ENCODE results near the gene RANBP10. TPM values are rescaled to one million over a fixed set of nuclear protein-coding genes. Genes with fewer than 3 reads are reported as not detected.

Gene RANBP10
- total RNA-seq, 1 experiment from 2014 or later: 15.6 TPM

- Histone ChIP-seq H3K27me3 (ENCODE audit: insufficient read depth, low read length) (no peaks in the 10 kb centered on the region), H2BK20ac (ENCODE audit: low read depth, low read length, poor library complexity, severe bottlenecking) (no peak overlapping the region), H3K4me1 (ENCODE audit: insufficient read depth, low read length) (no peaks in the 10 kb centered on the region), H3K4me2 (ENCODE audit: insufficient read depth, insufficient read length, low read length) (no peak overlapping the region), H2AFZ (ENCODE audit: low read length) (no peak overlapping the region), H3K14ac (ENCODE audit: insufficient read depth, low read length) (no peak overlapping the region), H2BK5ac (ENCODE audit: insufficient read length, low read length) (no peak overlapping the region), H3K9me3 (ENCODE audit: control insufficient read depth, low read depth, low read length) (no peaks in the 10 kb centered on the region), H3K56ac (ENCODE audit: insufficient read length, low read depth, low read length) (no peak overlapping the region), H3T11ph (ENCODE audit: low read length) (no peak overlapping the region), H3K27ac (ENCODE audit: insufficient read length, low read depth, low read length) (no peak overlapping the region), H3K18ac (ENCODE audit: insufficient read length, low read depth, low read length) (no peak overlapping the region), H2AK5ac (ENCODE audit: insufficient read length, low read length) (no peak overlapping the region), H3K79me2 (ENCODE audit: insufficient read depth, low read length) (no peaks in the 10 kb centered on the region), H3K9ac (ENCODE audit: extremely low read depth, insufficient read length, low read length) (no peak overlapping the region), H3K4ac (ENCODE audit: low read depth, low read length) (no peak overlapping the region), H2BK120ac (ENCODE audit: low read depth, low read length, poor library complexity, severe bottlenecking) (no peak overlapping the region), H2BK12ac (ENCODE audit: insufficient read length, low read depth, low read length) (no peak overlapping the region), H2BK15ac (ENCODE audit: low read depth, low read length) (no peak overlapping the region), H3K23ac (ENCODE audit: insufficient read length, low read depth, low read length) (no peak overlapping the region), H4K20me1 (ENCODE audit: control insufficient read depth, insufficient read depth, insufficient read length) (no peaks in the 10 kb centered on the region), H4K8ac (replicated peaks; ENCODE audit: insufficient read length, low read depth, low read length) (no peak overlapping the region), H3K79me1 (ENCODE audit: insufficient read depth, low read depth, low read length, poor library complexity, severe bottlenecking) (no peaks in the 10 kb centered on the region), H3K23me2 (ENCODE audit: insufficient read length, low read depth, low read length, poor library complexity, severe bottlenecking) (no peaks in the 10 kb centered on the region), H4K91ac (ENCODE audit: insufficient read length, low read depth, low read length) (no peak overlapping the region), H4K5ac (ENCODE audit: insufficient read length, low read depth, low read length) (no peak overlapping the region)
- TF ChIP-seq, protein P1, sequence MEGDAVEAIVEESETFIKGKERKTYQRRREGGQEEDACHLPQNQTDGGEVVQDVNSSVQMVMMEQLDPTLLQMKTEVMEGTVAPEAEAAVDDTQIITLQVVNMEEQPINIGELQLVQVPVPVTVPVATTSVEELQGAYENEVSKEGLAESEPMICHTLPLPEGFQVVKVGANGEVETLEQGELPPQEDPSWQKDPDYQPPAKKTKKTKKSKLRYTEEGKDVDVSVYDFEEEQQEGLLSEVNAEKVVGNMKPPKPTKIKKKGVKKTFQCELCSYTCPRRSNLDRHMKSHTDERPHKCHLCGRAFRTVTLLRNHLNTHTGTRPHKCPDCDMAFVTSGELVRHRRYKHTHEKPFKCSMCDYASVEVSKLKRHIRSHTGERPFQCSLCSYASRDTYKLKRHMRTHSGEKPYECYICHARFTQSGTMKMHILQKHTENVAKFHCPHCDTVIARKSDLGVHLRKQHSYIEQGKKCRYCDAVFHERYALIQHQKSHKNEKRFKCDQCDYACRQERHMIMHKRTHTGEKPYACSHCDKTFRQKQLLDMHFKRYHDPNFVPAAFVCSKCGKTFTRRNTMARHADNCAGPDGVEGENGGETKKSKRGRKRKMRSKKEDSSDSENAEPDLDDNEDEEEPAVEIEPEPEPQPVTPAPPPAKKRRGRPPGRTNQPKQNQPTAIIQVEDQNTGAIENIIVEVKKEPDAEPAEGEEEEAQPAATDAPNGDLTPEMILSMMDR (conservative IDR thresholded peaks at IDR 0.05): no peak
- no peak for DNase-seq
- Mint-ChIP-seq H3K4me3 (no peak overlapping the region), H3K36me3 (ENCODE audit: insufficient read depth in 1 of 3, low read depth in 3 of 3) (peaks cover 20 to 40% (median 36%) of the 10 kb centered on the region in 3 experiments), H3K9me3 (no peaks in the 10 kb centered on the region), H3K27ac (no peak overlapping the region), H3K4me1 (no peaks in the 10 kb centered on the region), H3K27me3 (ENCODE audit: low read depth) (no peaks in the 10 kb centered on the region; the same call in 1 of the 2 replicates)
- no CpG with 5 or more reads among the region's 8 CpGs for WGBS (ENCODE audit: extremely low coverage, insufficient read length, low lambda C conversion rate)
These were observed 80.0 kb downstream of the RANBP10 start for GRCh38 chr16:67726106-67727034.
